Nephron progenitor cell (in vitro differentiated cells): ENCODE measurements around the gene ORM1.

Source experiments
- DNase-seq: peaks from one replicate; pipeline ENCODE4 v3.0.0; 2021
- H3K27ac Mint-ChIP-seq: 2 replicates; pipeline ENCODE4 v1.8.0; 2021; ENCODE audit warnings: mild to moderate bottlenecking, moderate library complexity, mixed read lengths
- H3K27me3 Mint-ChIP-seq: 2 replicates; pipeline ENCODE4 v1.8.0; 2021; ENCODE audit warnings: mild to moderate bottlenecking, low read depth, mixed read lengths; ENCODE audit not compliant: poor library complexity
- H3K36me3 Mint-ChIP-seq: 2 replicates; pipeline ENCODE4 v1.8.0; 2021; ENCODE audit warnings: low read depth, mixed read lengths
- H3K4me1 Mint-ChIP-seq: 2 replicates; pipeline ENCODE4 v1.8.0; 2021; ENCODE audit warnings: mixed read lengths
- H3K4me3 Mint-ChIP-seq: 2 replicates; pipeline ENCODE4 v1.8.0; 2021; ENCODE audit warnings: mild to moderate bottlenecking, moderate library complexity, mixed read lengths
- H3K9me3 Mint-ChIP-seq: 2 replicates; pipeline ENCODE4 v1.8.0; 2021; ENCODE audit warnings: mild to moderate bottlenecking, moderate library complexity, mixed read lengths
- CTCF ChIP-seq: fragments of 200-600 bp; sonication (generic); IDR thresholded peaks from 2 replicates; pipeline ENCODE4 v1.5.0; 2021; ENCODE audit warnings: antibody characterized with exemption

Gene ORM1

GRCh38 chr9:114296338-114296737 lies 26.6 kb upstream of the ORM1 start:
- DNase-seq = no peak
- Mint-ChIP-seq H3K4me3 (no peak overlapping the region), H3K27ac (no peak overlapping the region), H3K36me3 (peaks cover 70% of the 10 kb centered on the region), H3K9me3 (peaks cover 37% of the 10 kb centered on the region), H3K4me1 (peaks cover under 1% of the 10 kb centered on the region), H3K27me3 (no peaks in the 10 kb centered on the region)
- TF ChIP-seq CTCF = no peak

GRCh38 chr9:114299286-114300152 lies 23.4 kb upstream of the ORM1 start:
- Mint-ChIP-seq H3K36me3 (peaks cover 45% of the 10 kb centered on the region), H3K4me3 (no peak overlapping the region), H3K27me3 (peaks cover 8% of the 10 kb centered on the region), H3K27ac (no peak overlapping the region), H3K4me1 (no peaks in the 10 kb centered on the region), H3K9me3 (peaks cover 24% of the 10 kb centered on the region)
- DNase-seq = no peak
- TF ChIP-seq CTCF = no peak

- TF ChIP-seq CTCF = no peak
- Mint-ChIP-seq H3K36me3 (peaks cover 37% of the 10 kb centered on the region), H3K9me3 (peaks cover 16% of the 10 kb centered on the region), H3K27ac (peak overlapping the region; percentile 45), H3K4me1 (peaks cover 5% of the 10 kb centered on the region), H3K27me3 (peaks cover 8% of the 10 kb centered on the region), H3K4me3 (no peak overlapping the region)
- DNase-seq = no peak
Measured at GRCh38 chr9:114300153-114300845, 22.6 kb upstream of the ORM1 start.

- Mint-ChIP-seq H3K9me3 (peaks cover 8% of the 10 kb centered on the region), H3K36me3 (peaks cover 29% of the 10 kb centered on the region)
Measured at GRCh38 chr9:114300846-114301797, 21.8 kb upstream of the ORM1 start.

More at GRCh38 chr9:114300846-114301797, 21.8 kb upstream of the ORM1 start:
- H3K4me1 Mint-ChIP-seq = peaks cover 11% of the 10 kb centered on the region
- no peak overlapping the region for H3K4me3 Mint-ChIP-seq
- DNase-seq = no peak
- TF ChIP-seq CTCF = no peak
- peaks cover 8% of the 10 kb centered on the region for H3K27me3 Mint-ChIP-seq
- H3K27ac Mint-ChIP-seq = peak overlapping the region; percentile 45
